Peyer's patch (tissue), 4 donors: ENCODE results near the gene SHKBP1. TPM values are rescaled to one million over a fixed set of nuclear protein-coding genes. Genes with fewer than 3 reads are reported as not detected.

Experiments used
- DNase-seq, 3 donors: peaks; one replicate each; pipeline ENCODE4 v3.0.0-alpha.2; 2017 to 2019
- H3K27ac ChIP-seq, 4 donors: fragments of 200-600 bp; sonication (generic); one replicate each; pipeline ENCODE4 v1.5.1; 2016 to 2019
- H3K27me3 ChIP-seq, 2 donors: fragments of 200-600 bp; sonication (generic); one replicate each; pipeline ENCODE4 v1.5.1; 2019
- H3K36me3 ChIP-seq, 3 donors: fragments of 200-600 bp; sonication (generic); one replicate each; pipeline ENCODE4 v1.5.1; 2016 to 2019
- H3K4me1 ChIP-seq, 4 donors: fragments of 200-600 bp; sonication (generic); one replicate each; pipeline ENCODE4 v1.5.1; 2016 to 2019
- H3K4me3 ChIP-seq, 4 donors: fragments of 200-600 bp; sonication (generic); 1 replicate in 3 of 4; 2 replicates in 1 of 4; pipeline ENCODE4 v1.5.1; 2016 to 2019; ENCODE audit warnings: mild to moderate bottlenecking in 1 of 4
- H3K9me3 ChIP-seq, 4 donors: fragments of 200-600 bp; sonication (generic); one replicate each; pipeline ENCODE4 v1.5.1; 2016 to 2019; ENCODE audit warnings: mild to moderate bottlenecking in 1 of 4
- CTCF ChIP-seq, 6 experiments: fragments of 450-650 bp in 4 of 6; fragments of 200-600 bp in 2 of 6; sonication (generic) in 1 of 6; IDR thresholded peaks; one replicate each; pipeline ENCODE4 v1.5.1; 2017 to 2019; ENCODE audit warnings: antibody characterized with exemption in 6 of 6, mild to moderate bottlenecking in 3 of 6, moderate library complexity in 1 of 6
- POLR2A ChIP-seq, 2 donors: fragments of 450-650 bp; IDR thresholded peaks; one replicate each; pipeline ENCODE4 v1.5.1; 2017; ENCODE audit warnings: antibody characterized with exemption in 2 of 2, mild to moderate bottlenecking in 2 of 2, moderate library complexity in 2 of 2
- total RNA-seq, 4 donors: library from RNA; depleted of rRNA; stranded (reverse); fragments of >200 nt; gene quantifications; one replicate each; pipeline ENCODE4 v1.1.0, GENCODE V29; 2016

Gene SHKBP1
- total RNA-seq, 4 donors from 2014 or later = 73.4 to 121 (median 99.9) TPM

- Histone ChIP-seq H3K27ac (peak overlapping the region in 3 of 4 donors; percentile 82 to 98 (median 96)), H3K4me3 (no peak overlapping the region), H3K36me3 (no peaks in the 10 kb centered on the region), H3K27me3 (no peaks in the 10 kb centered on the region), H3K9me3 (no peaks in the 10 kb centered on the region), H3K4me1 (peaks cover 6 to 57% (median 23%) of the 10 kb centered on the region in 4 donors)
- peak in 2 of 3 donors; percentile 82 to 87 for DNase-seq
- TF ChIP-seq CTCF (IDR thresholded peaks at IDR 0.05) = no peak
- TF ChIP-seq POLR2A (IDR thresholded peaks at IDR 0.05) = no peak
Observed at GRCh38 chr19:40607311-40608239, 30.9 kb downstream of the SHKBP1 start.

- no peak for DNase-seq
- H3K27me3 ChIP-seq = no peaks in the 10 kb centered on the region
- TF ChIP-seq POLR2A (IDR thresholded peaks at IDR 0.05) (no peak), CTCF (IDR thresholded peaks at IDR 0.05) (no peak)
- no peaks in the 10 kb centered on the region for H3K9me3 ChIP-seq
- peaks cover 0 to 50% (median 21%) of the 10 kb centered on the region in 4 donors for H3K4me1 ChIP-seq
- peak overlapping the region in 3 of 4 donors; percentile 82 to 98 (median 96) for H3K27ac ChIP-seq
- H3K4me3 ChIP-seq = no peak overlapping the region
- H3K36me3 ChIP-seq = no peaks in the 10 kb centered on the region
Observed at GRCh38 chr19:40608240-40608621, 31.6 kb downstream of the SHKBP1 start.

- Histone ChIP-seq H3K27me3 (no peaks in the 10 kb centered on the region), H3K9me3 (no peaks in the 10 kb centered on the region), H3K27ac (peak overlapping the region; percentile 85 to 98 (median 87)), H3K4me1 (peaks cover 0 to 46% (median 21%) of the 10 kb centered on the region in 4 donors), H3K36me3 (no peaks in the 10 kb centered on the region), H3K4me3 (peak overlapping the region in 2 of 4 donors; percentile 54 to 72)
- no peak for DNase-seq
- TF ChIP-seq CTCF (IDR thresholded peaks at IDR 0.05) (no peak), POLR2A (IDR thresholded peaks at IDR 0.05) (no peak)
Observed at GRCh38 chr19:40608957-40609356, 32.3 kb downstream of the SHKBP1 start.

- Histone ChIP-seq H3K4me1 (peaks cover 0 to 39% (median 14%) of the 10 kb centered on the region in 4 donors), H3K27ac (peak overlapping the region; percentile 85 to 98 (median 87)), H3K4me3 (peak overlapping the region; percentile 47 to 72 (median 52)), H3K27me3 (no peaks in the 10 kb centered on the region), H3K36me3 (no peaks in the 10 kb centered on the region), H3K9me3 (no peaks in the 10 kb centered on the region)
- peak; percentile 96 to 98 (median 97) for DNase-seq
- no peak for TF ChIP-seq CTCF (IDR thresholded peaks at IDR 0.05)
- TF ChIP-seq POLR2A (IDR thresholded peaks at IDR 0.05) = peak; percentile 79 to 83
Observed at GRCh38 chr19:40609561-40610395, 33.1 kb downstream of the SHKBP1 start.

- H3K36me3 ChIP-seq = no peaks in the 10 kb centered on the region
- no peaks in the 10 kb centered on the region for H3K9me3 ChIP-seq
- H3K4me1 ChIP-seq = peaks cover 0 to 33% (median 9%) of the 10 kb centered on the region in 4 donors
- TF ChIP-seq CTCF (IDR thresholded peaks at IDR 0.05) (no peak), POLR2A (IDR thresholded peaks at IDR 0.05) (no peak)
- peak; percentile 65 to 80 (median 77) for DNase-seq
- H3K4me3 ChIP-seq = peak overlapping the region; percentile 47 to 72 (median 52)
- H3K27me3 ChIP-seq = no peaks in the 10 kb centered on the region
- H3K27ac ChIP-seq = peak overlapping the region; percentile 85 to 98 (median 87)
Observed at GRCh38 chr19:40610396-40611064, 33.9 kb downstream of the SHKBP1 start.
